ENCODE data around the gene TRIM15.

DNA sequence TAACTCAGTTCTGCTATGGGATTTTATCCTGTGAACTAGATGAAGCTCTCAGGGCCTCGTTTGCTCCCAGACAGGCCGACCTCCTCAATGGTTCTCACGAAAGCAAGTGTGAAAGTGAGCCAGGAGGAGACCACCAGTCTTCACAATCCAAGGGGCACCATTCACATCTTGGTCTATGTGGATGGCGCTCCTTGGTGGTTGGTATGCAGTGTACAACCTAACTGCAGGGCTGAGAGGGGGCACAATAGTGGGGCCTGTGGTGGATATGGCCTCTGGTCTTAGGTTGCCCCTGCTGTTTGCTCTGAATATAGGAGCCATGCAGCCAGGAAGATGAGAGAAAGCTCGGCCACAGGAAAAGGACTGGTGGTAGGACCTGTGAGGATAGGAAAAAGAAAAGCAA lies 25.2 kb downstream of the TRIM15 start:
- TF ChIP-seq POLR2A (IDR thresholded peaks at IDR 0.05; ENCODE audit: low read depth, low read length) (no peak), POLR2AphosphoS5 (IDR thresholded peaks at IDR 0.05; ENCODE audit: low read depth, low read length) (0 out of 2 replicates have a peak, but pooled peaks have one; percentile 19)

Measured in GM12892 (cell line).